ENCODE data around the gene FOXE1. TPM values are rescaled to one million over a fixed set of nuclear protein-coding genes. Genes with fewer than 3 reads are reported as not detected.

FOXE1 gene
- total and polyA plus RNA-seq, 2 donors: 0.24 to 4.4 TPM

- no peak for DNase-seq (ENCODE audit: low read depth in 6 of 9, low spot score in 9 of 9)
- Histone ChIP-seq H3K27ac (ENCODE audit: low read depth in 1 of 2, low read length in 1 of 2) (no peak overlapping the region), H3K4me1 (ENCODE audit: control insufficient read depth in 2 of 2, insufficient read depth in 2 of 2, low read length in 2 of 2) (no peaks in the 10 kb centered on the region), H3K4me3 (ENCODE audit: low read length in 2 of 2) (no peak overlapping the region), H3K36me3 (ENCODE audit: control insufficient read depth in 2 of 2, insufficient read depth in 2 of 2, low read length in 1 of 2) (peaks cover 3 to 10% of the 10 kb centered on the region in 2 donors), H3K27me3 (ENCODE audit: control insufficient read depth in 2 of 2, insufficient read depth in 1 of 2, low read length in 1 of 2) (no peaks in the 10 kb centered on the region), H3K9me3 (ENCODE audit: control insufficient read depth in 2 of 2, insufficient read depth in 1 of 2, low read length in 1 of 2) (peaks cover 0 to 7% of the 10 kb centered on the region in 2 donors)
- WGBS: 99% methylated on average over 1 of the region's 1 CpG
Measured at GRCh38 chr9:97895211-97895610, 42.2 kb downstream of the FOXE1 start.

GRCh38 chr9:97895695-97896332, 42.8 kb downstream of the FOXE1 start:
- DNase-seq (ENCODE audit: low read depth in 6 of 9, low spot score in 9 of 9): no peak
- Histone ChIP-seq H3K36me3 (ENCODE audit: control insufficient read depth in 2 of 2, insufficient read depth in 2 of 2, low read length in 1 of 2) (peaks cover 7 to 15% of the 10 kb centered on the region in 2 donors), H3K9me3 (ENCODE audit: control insufficient read depth in 2 of 2, insufficient read depth in 1 of 2, low read length in 1 of 2) (peaks cover 0 to 7% of the 10 kb centered on the region in 2 donors), H3K27me3 (ENCODE audit: control insufficient read depth in 2 of 2, insufficient read depth in 1 of 2, low read length in 1 of 2) (no peaks in the 10 kb centered on the region), H3K27ac (ENCODE audit: low read depth in 1 of 2, low read length in 1 of 2) (no peak overlapping the region), H3K4me3 (ENCODE audit: low read length in 2 of 2) (no peak overlapping the region), H3K4me1 (ENCODE audit: control insufficient read depth in 2 of 2, insufficient read depth in 2 of 2, low read length in 2 of 2) (no peaks in the 10 kb centered on the region)
- WGBS: 97% methylated on average over 6 of the region's 6 CpGs

- Histone ChIP-seq H3K36me3 (ENCODE audit: control insufficient read depth in 2 of 2, insufficient read depth in 2 of 2, low read length in 1 of 2) (peaks cover 7 to 19% of the 10 kb centered on the region in 2 donors), H3K4me1 (ENCODE audit: control insufficient read depth in 2 of 2, insufficient read depth in 2 of 2, low read length in 2 of 2) (peaks cover 4 to 9% of the 10 kb centered on the region in 2 donors), H3K4me3 (ENCODE audit: low read length in 2 of 2) (no peak overlapping the region), H3K9me3 (ENCODE audit: control insufficient read depth in 2 of 2, insufficient read depth in 1 of 2, low read length in 1 of 2) (peaks cover 0 to 4% of the 10 kb centered on the region in 2 donors), H3K27me3 (ENCODE audit: control insufficient read depth in 2 of 2, insufficient read depth in 1 of 2, low read length in 1 of 2) (no peaks in the 10 kb centered on the region), H3K27ac (ENCODE audit: low read depth in 1 of 2, low read length in 1 of 2) (no peak overlapping the region)
- no peak for DNase-seq (ENCODE audit: low read depth in 6 of 9, low spot score in 9 of 9)
- WGBS: 97% methylated on average over 9 of the region's 9 CpGs
Measured at GRCh38 chr9:97900103-97900737, 47.2 kb downstream of the FOXE1 start.

GRCh38 chr9:97900738-97901565, 47.9 kb downstream of the FOXE1 start:
- peak in 1 of 9 donors; percentile 58 for DNase-seq (ENCODE audit: low read depth in 6 of 9, low spot score in 9 of 9)
- Histone ChIP-seq H3K27me3 (ENCODE audit: control insufficient read depth in 2 of 2, insufficient read depth in 1 of 2, low read length in 1 of 2) (no peaks in the 10 kb centered on the region), H3K9me3 (ENCODE audit: control insufficient read depth in 2 of 2, insufficient read depth in 1 of 2, low read length in 1 of 2) (no peaks in the 10 kb centered on the region), H3K36me3 (ENCODE audit: control insufficient read depth in 2 of 2, insufficient read depth in 2 of 2, low read length in 1 of 2) (peaks cover 7 to 19% of the 10 kb centered on the region in 2 donors), H3K27ac (ENCODE audit: low read depth in 1 of 2, low read length in 1 of 2) (no peak overlapping the region), H3K4me1 (ENCODE audit: control insufficient read depth in 2 of 2, insufficient read depth in 2 of 2, low read length in 2 of 2) (peaks cover 10 to 14% of the 10 kb centered on the region in 2 donors), H3K4me3 (ENCODE audit: low read length in 2 of 2) (no peak overlapping the region)
- WGBS: 72% methylated on average over 5 of the region's 5 CpGs

- Histone ChIP-seq H3K36me3 (ENCODE audit: control insufficient read depth in 2 of 2, insufficient read depth in 2 of 2, low read length in 1 of 2) (peaks cover 15 to 16% of the 10 kb centered on the region in 2 donors), H3K4me1 (ENCODE audit: control insufficient read depth in 2 of 2, insufficient read depth in 2 of 2, low read length in 2 of 2) (peaks cover 22 to 33% of the 10 kb centered on the region in 2 donors), H3K4me3 (ENCODE audit: low read length in 2 of 2) (no peak overlapping the region), H3K27me3 (ENCODE audit: control insufficient read depth in 2 of 2, insufficient read depth in 1 of 2, low read length in 1 of 2) (no peaks in the 10 kb centered on the region), H3K9me3 (ENCODE audit: control insufficient read depth in 2 of 2, insufficient read depth in 1 of 2, low read length in 1 of 2) (no peaks in the 10 kb centered on the region), H3K27ac (ENCODE audit: low read depth in 1 of 2, low read length in 1 of 2) (no peak overlapping the region)
- DNase-seq (ENCODE audit: low read depth in 6 of 9, low spot score in 9 of 9): no peak
- 97% methylated on average over 1 of the region's 1 CpG for WGBS
Measured at GRCh38 chr9:97903177-97903576, 50.2 kb downstream of the FOXE1 start.

- DNase-seq (ENCODE audit: low read depth in 6 of 9, low spot score in 9 of 9): peak in 1 of 9 donors; percentile 48
- H3K27ac ChIP-seq (ENCODE audit: low read depth in 1 of 2, low read length in 1 of 2): peak overlapping the region; percentile 48 to 61
- WGBS: 94% methylated on average over 9 of the region's 9 CpGs
- peaks cover 24 to 25% of the 10 kb centered on the region in 2 donors for H3K36me3 ChIP-seq (ENCODE audit: control insufficient read depth in 2 of 2, insufficient read depth in 2 of 2, low read length in 1 of 2)
- peaks cover 22 to 33% of the 10 kb centered on the region in 2 donors for H3K4me1 ChIP-seq (ENCODE audit: control insufficient read depth in 2 of 2, insufficient read depth in 2 of 2, low read length in 2 of 2)
- H3K4me3 ChIP-seq (ENCODE audit: low read length in 2 of 2): no peak overlapping the region
- H3K27me3 ChIP-seq (ENCODE audit: control insufficient read depth in 2 of 2, insufficient read depth in 1 of 2, low read length in 1 of 2): no peaks in the 10 kb centered on the region
- H3K9me3 ChIP-seq (ENCODE audit: control insufficient read depth in 2 of 2, insufficient read depth in 1 of 2, low read length in 1 of 2): no peaks in the 10 kb centered on the region
Measured at GRCh38 chr9:97904725-97905124, 51.7 kb downstream of the FOXE1 start.

GRCh38 chr9:97905228-97905627, 52.2 kb downstream of the FOXE1 start:
- Histone ChIP-seq H3K27me3 (ENCODE audit: control insufficient read depth in 2 of 2, insufficient read depth in 1 of 2, low read length in 1 of 2) (no peaks in the 10 kb centered on the region), H3K36me3 (ENCODE audit: control insufficient read depth in 2 of 2, insufficient read depth in 2 of 2, low read length in 1 of 2) (peaks cover 26 to 27% of the 10 kb centered on the region in 2 donors), H3K9me3 (ENCODE audit: control insufficient read depth in 2 of 2, insufficient read depth in 1 of 2, low read length in 1 of 2) (no peaks in the 10 kb centered on the region), H3K4me1 (ENCODE audit: control insufficient read depth in 2 of 2, insufficient read depth in 2 of 2, low read length in 2 of 2) (peaks cover 22 to 33% of the 10 kb centered on the region in 2 donors), H3K4me3 (ENCODE audit: low read length in 2 of 2) (no peak overlapping the region), H3K27ac (ENCODE audit: low read depth in 1 of 2, low read length in 1 of 2) (peak overlapping the region in 1 of 2 donors; percentile 48)
- peak in 5 of 9 donors; percentile 53 to 90 (median 72) for DNase-seq (ENCODE audit: low read depth in 6 of 9, low spot score in 9 of 9)
- 6% methylated on average over 2 of the region's 2 CpGs for WGBS

Measured in thymus (tissue), 11 donors.